HPDE6-E6E7 (cell line): ENCODE data around the gene SLC35F1.
"Not testable (repeated sequence)": the region's sequence is repeated elsewhere in the genome, so short reads cannot be mapped to it uniquely, and the experiment has no call there.

Experiments
- DNase-seq: peaks from one replicate; pipeline ENCODE4 v3.0.0; 2011; ENCODE audit warnings: missing footprints; ENCODE audit errors: extremely low spot score

SLC35F1 gene

GRCh38 chr6:117992856-117993255 lies 85.8 kb downstream of the SLC35F1 start:
- DNase-seq = no peak

GRCh38 chr6:118012944-118013343 lies 105.9 kb downstream of the SLC35F1 start:
- DNase-seq = no peak

- DNase-seq = no peak
Observed at GRCh38 chr6:118016532-118016931, 109.5 kb downstream of the SLC35F1 start.

- no peak for DNase-seq
Observed at GRCh38 chr6:118017301-118017848, 110.3 kb downstream of the SLC35F1 start.

- DNase-seq = no peak
Observed at GRCh38 chr6:118023771-118024170, 116.7 kb downstream of the SLC35F1 start.

- DNase-seq = no peak
Observed at GRCh38 chr6:118029967-118030366, 122.9 kb downstream of the SLC35F1 start.

GRCh38 chr6:118037479-118037878 lies 130.4 kb downstream of the SLC35F1 start:
- not testable (repeated sequence) for DNase-seq

- DNase-seq = no peak
Observed at GRCh38 chr6:118042855-118043254, 135.8 kb downstream of the SLC35F1 start.

- DNase-seq = no peak
Observed at GRCh38 chr6:118044275-118044674, 137.2 kb downstream of the SLC35F1 start.

- DNase-seq = no peak
Observed at GRCh38 chr6:118054082-118054481, 147.0 kb downstream of the SLC35F1 start.

- DNase-seq = no peak
Observed at GRCh38 chr6:118061666-118062065, 154.6 kb downstream of the SLC35F1 start.

- DNase-seq = no peak
Observed at GRCh38 chr6:118080547-118080946, 173.5 kb downstream of the SLC35F1 start.

GRCh38 chr6:118083711-118084110 lies 176.6 kb downstream of the SLC35F1 start:
- DNase-seq = no peak

GRCh38 chr6:118085665-118086064 lies 178.6 kb downstream of the SLC35F1 start:
- no peak for DNase-seq

- DNase-seq = no peak
Observed at GRCh38 chr6:118086159-118086558, 179.1 kb downstream of the SLC35F1 start.

GRCh38 chr6:118092086-118092485 lies 185.0 kb downstream of the SLC35F1 start:
- no peak for DNase-seq

- no peak for DNase-seq
Observed at GRCh38 chr6:118097576-118097975, 190.5 kb downstream of the SLC35F1 start.

GRCh38 chr6:118100717-118101116 lies 193.7 kb downstream of the SLC35F1 start:
- DNase-seq = no peak

GRCh38 chr6:118101220-118101619 lies 194.2 kb downstream of the SLC35F1 start:
- DNase-seq = no peak

- DNase-seq = no peak
Observed at GRCh38 chr6:118101831-118102345, 194.8 kb downstream of the SLC35F1 start.

GRCh38 chr6:118102401-118102800 lies 195.3 kb downstream of the SLC35F1 start:
- DNase-seq = no peak

GRCh38 chr6:118103381-118104146 lies 196.5 kb downstream of the SLC35F1 start:
- no peak for DNase-seq

GRCh38 chr6:118122161-118122725 lies 215.2 kb downstream of the SLC35F1 start:
- DNase-seq = no peak
